Osteoblast (primary cell): ENCODE results near the gene OGA. TPM values are rescaled to one million over a fixed set of nuclear protein-coding genes. Genes with fewer than 3 reads are reported as not detected.
A peak's percentile ranks its signal among the peaks of the same experiment; 100 is the strongest.

ENCODE experiments used
- DNase-seq: peaks from one replicate; pipeline ENCODE4 v3.0.0; 2011; ENCODE audit warnings: low spot score, mixed read lengths; ENCODE audit not compliant: insufficient read length; ENCODE audit errors: missing footprints
- H2AFZ ChIP-seq: 2 replicates; pipeline ENCODE4 v1.6.0; 2011; ENCODE audit warnings: mild to moderate bottlenecking, low read length
- H3K27ac ChIP-seq: 2 replicates; pipeline ENCODE4 v1.5.1; 2011; ENCODE audit warnings: mild to moderate bottlenecking, low read depth, low read length, moderate library complexity
- H3K27me3 ChIP-seq: 2 replicates; pipeline ENCODE4 v1.6.0; 2012; ENCODE audit warnings: mild to moderate bottlenecking, control low read depth, inconsistent platforms, low read length, moderate library complexity; ENCODE audit not compliant: insufficient read depth
- H3K36me3 ChIP-seq: 2 replicates; pipeline ENCODE4 v1.5.1; 2011; ENCODE audit warnings: mild to moderate bottlenecking, low read length, control low read depth, moderate library complexity; ENCODE audit not compliant: insufficient read depth
- H3K4me1 ChIP-seq: 2 replicates; pipeline ENCODE4 v1.5.1; 2011; ENCODE audit warnings: mild to moderate bottlenecking, low read length, control low read depth, moderate library complexity; ENCODE audit not compliant: insufficient read depth
- H3K4me2 ChIP-seq: 2 replicates; pipeline ENCODE4 v1.6.0; 2011; ENCODE audit warnings: mild to moderate bottlenecking, low read length; ENCODE audit not compliant: insufficient read depth
- H3K4me3 ChIP-seq: fragments of 200-600 bp; sonication (generic); 3 replicates; pipeline ENCODE4 v1.5.1; 2012; ENCODE audit warnings: mild to moderate bottlenecking, low read length, inconsistent platforms; ENCODE audit not compliant: insufficient read depth
- H3K79me2 ChIP-seq: 2 replicates; pipeline ENCODE4 v1.6.0; 2012; ENCODE audit warnings: mild to moderate bottlenecking, low read length, control low read depth, inconsistent platforms; ENCODE audit not compliant: insufficient read depth
- H3K9me3 ChIP-seq: 2 replicates; pipeline ENCODE4 v1.5.1; 2011; ENCODE audit warnings: low read depth, low read length, control low read depth
- H4K20me1 ChIP-seq: 2 replicates; pipeline ENCODE4 v1.6.0; 2012; ENCODE audit warnings: mild to moderate bottlenecking, low read length, control low read depth; ENCODE audit not compliant: insufficient read depth
- total RNA-seq: library from RNA; depleted of rRNA; stranded (reverse); fragments of >200 nt; gene quantifications from 2 replicates; pipeline ENCODE4 v1.2.3, GENCODE V29; 2012
- TF ChIP-seq, protein P1 (sequence below): IDR thresholded peaks from 2 replicates; pipeline ENCODE4 v1.5.1; 2011; ENCODE audit warnings: mild to moderate bottlenecking, low read depth, low read length, moderate library complexity; ENCODE audit errors: extremely low read depth

The OGA gene
- total RNA-seq, 1 donor: 121 TPM

- no peak overlapping the region for H2AFZ ChIP-seq
- TF ChIP-seq, protein P1, sequence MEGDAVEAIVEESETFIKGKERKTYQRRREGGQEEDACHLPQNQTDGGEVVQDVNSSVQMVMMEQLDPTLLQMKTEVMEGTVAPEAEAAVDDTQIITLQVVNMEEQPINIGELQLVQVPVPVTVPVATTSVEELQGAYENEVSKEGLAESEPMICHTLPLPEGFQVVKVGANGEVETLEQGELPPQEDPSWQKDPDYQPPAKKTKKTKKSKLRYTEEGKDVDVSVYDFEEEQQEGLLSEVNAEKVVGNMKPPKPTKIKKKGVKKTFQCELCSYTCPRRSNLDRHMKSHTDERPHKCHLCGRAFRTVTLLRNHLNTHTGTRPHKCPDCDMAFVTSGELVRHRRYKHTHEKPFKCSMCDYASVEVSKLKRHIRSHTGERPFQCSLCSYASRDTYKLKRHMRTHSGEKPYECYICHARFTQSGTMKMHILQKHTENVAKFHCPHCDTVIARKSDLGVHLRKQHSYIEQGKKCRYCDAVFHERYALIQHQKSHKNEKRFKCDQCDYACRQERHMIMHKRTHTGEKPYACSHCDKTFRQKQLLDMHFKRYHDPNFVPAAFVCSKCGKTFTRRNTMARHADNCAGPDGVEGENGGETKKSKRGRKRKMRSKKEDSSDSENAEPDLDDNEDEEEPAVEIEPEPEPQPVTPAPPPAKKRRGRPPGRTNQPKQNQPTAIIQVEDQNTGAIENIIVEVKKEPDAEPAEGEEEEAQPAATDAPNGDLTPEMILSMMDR: no peak
- H4K20me1 ChIP-seq: peaks cover 53% of the 10 kb centered on the region
- no peaks in the 10 kb centered on the region for H3K9me3 ChIP-seq
- H3K4me1 ChIP-seq: peaks cover 26% of the 10 kb centered on the region
- peak overlapping the region; percentile 97 for H3K27ac ChIP-seq
- DNase-seq: peak; percentile 93
- H3K4me3 ChIP-seq: peak overlapping the region; percentile 98
- H3K4me2 ChIP-seq: peak overlapping the region; percentile 94
- H3K79me2 ChIP-seq: peaks cover 57% of the 10 kb centered on the region
- no peaks in the 10 kb centered on the region for H3K27me3 ChIP-seq
- H3K36me3 ChIP-seq: peaks cover 8% of the 10 kb centered on the region
These were observed 716 bp downstream of the OGA start for GRCh38 chr10:101817337-101818118.

GRCh38 chr10:101816913-101817336 lies 1.3 kb downstream of the OGA start:
- H3K27ac ChIP-seq: peak overlapping the region; percentile 97
- peaks cover 12% of the 10 kb centered on the region for H3K36me3 ChIP-seq
- H2AFZ ChIP-seq: no peak overlapping the region
- H3K27me3 ChIP-seq: no peaks in the 10 kb centered on the region
- no peaks in the 10 kb centered on the region for H3K9me3 ChIP-seq
- peak overlapping the region; percentile 94 for H3K4me2 ChIP-seq
- TF ChIP-seq, protein P1: no peak
- H3K79me2 ChIP-seq: peaks cover 64% of the 10 kb centered on the region
- peak overlapping the region; percentile 98 for H3K4me3 ChIP-seq
- H4K20me1 ChIP-seq: peaks cover 59% of the 10 kb centered on the region
- H3K4me1 ChIP-seq: peaks cover 26% of the 10 kb centered on the region
- peak; percentile 72 for DNase-seq

- H3K4me2 ChIP-seq: peak overlapping the region; percentile 94
- peak overlapping the region; percentile 98 for H3K4me3 ChIP-seq
- peak overlapping the region; percentile 97 for H3K27ac ChIP-seq
- TF ChIP-seq, protein P1: no peak
- peak; percentile 5 for DNase-seq
- no peak overlapping the region for H2AFZ ChIP-seq
- H3K79me2 ChIP-seq: peaks cover 69% of the 10 kb centered on the region
- no peaks in the 10 kb centered on the region for H3K27me3 ChIP-seq
- H3K9me3 ChIP-seq: no peaks in the 10 kb centered on the region
- peaks cover 18% of the 10 kb centered on the region for H3K36me3 ChIP-seq
- peaks cover 26% of the 10 kb centered on the region for H3K4me1 ChIP-seq
- peaks cover 65% of the 10 kb centered on the region for H4K20me1 ChIP-seq
These were observed 1.9 kb downstream of the OGA start for GRCh38 chr10:101816376-101816775.

DNA sequence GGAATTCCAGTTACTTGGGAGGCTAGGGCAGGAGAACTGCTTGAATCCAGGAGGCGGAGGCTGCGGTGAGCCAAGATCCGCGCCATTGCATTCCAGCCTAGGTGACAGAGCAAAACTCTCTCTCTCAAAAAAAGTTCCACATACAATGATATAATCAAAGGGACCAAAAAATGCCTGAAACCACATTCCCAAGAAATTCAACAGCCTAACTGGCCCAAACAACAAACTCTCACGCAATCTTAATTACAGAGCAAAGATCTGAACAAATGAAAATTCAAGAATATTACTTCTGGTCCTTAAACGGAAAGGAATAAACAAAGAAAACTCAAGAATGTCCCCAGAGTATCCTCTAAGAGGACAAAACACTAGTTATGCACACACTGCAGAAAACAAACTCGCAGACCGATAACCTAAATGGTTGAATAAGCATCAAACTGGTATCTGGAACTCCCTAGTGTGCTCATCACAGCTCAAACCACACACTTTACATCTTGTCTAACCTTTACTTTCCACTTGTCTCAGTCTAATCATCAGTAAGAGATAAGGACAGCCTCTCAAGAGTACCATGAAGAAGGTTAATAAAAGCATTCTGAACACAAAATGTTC lies 3.7 kb downstream of the OGA start:
- Histone ChIP-seq H3K36me3 (peaks cover 36% of the 10 kb centered on the region), H3K27ac (peak overlapping the region; percentile 54), H3K4me1 (peaks cover 26% of the 10 kb centered on the region), H3K27me3 (no peaks in the 10 kb centered on the region), H3K79me2 (peaks cover 87% of the 10 kb centered on the region), H3K9me3 (no peaks in the 10 kb centered on the region), H3K4me3 (peak overlapping the region; percentile 98), H2AFZ (no peak overlapping the region), H3K4me2 (peak overlapping the region; percentile 94), H4K20me1 (peaks cover 78% of the 10 kb centered on the region)
- DNase-seq: peak; percentile 30
- TF ChIP-seq, protein P1: no peak
